HepG2 (cell line): ENCODE data around the gene ALPK3. TPM values are rescaled to one million over a fixed set of nuclear protein-coding genes. Genes with fewer than 3 reads are reported as not detected.

ENCODE experiments used
- ATF7-NPFF ChIP-seq: sonication (generic); formaldehyde crosslinking; IDR thresholded peaks from 2 replicates; pipeline ENCODE4 v1.8.1; 2023; ENCODE audit warnings: mild to moderate bottlenecking, low read depth, missing genetic modification reagents, moderate library complexity
- CREM ChIP-seq, 2 experiments: sonication (generic) in 1 of 2; formaldehyde crosslinking in 1 of 2; IDR thresholded peaks; 2 replicates each; pipeline versions ENCODE4 v1.4.0 to v1.6.1; 2016 to 2020; ENCODE audit warnings: antibody characterized with exemption in 1 of 2, mild to moderate bottlenecking in 1 of 2, missing genetic modification reagents in 1 of 2
- FLYWCH1 ChIP-seq: sonication (generic); formaldehyde crosslinking; IDR thresholded peaks from 2 replicates; pipeline ENCODE4 v1.8.1; 2023; ENCODE audit warnings: mild to moderate bottlenecking, missing genetic modification reagents
- GMEB2 ChIP-seq: IDR thresholded peaks from 2 replicates; pipeline ENCODE4 v1.6.1; 2016; ENCODE audit warnings: missing biosample characterization, missing genetic modification reagents, low read depth
- GPBP1L1 ChIP-seq: sonication (generic); formaldehyde crosslinking; IDR thresholded peaks from 2 replicates; pipeline ENCODE4 v1.5.0; 2020; ENCODE audit warnings: mild to moderate bottlenecking, missing genetic modification reagents
- HES4 ChIP-seq: sonication (generic); formaldehyde crosslinking; IDR thresholded peaks from 2 replicates; pipeline ENCODE4 v1.9.0; 2021; ENCODE audit warnings: mild to moderate bottlenecking, missing genetic modification reagents, borderline replicate concordance
- HMG20B ChIP-seq: conservative IDR thresholded peaks from 2 replicates; pipeline ENCODE4 v1.6.1; 2016; ENCODE audit warnings: missing genetic modification reagents, missing compliant biosample characterization
- HMGXB3 ChIP-seq: sonication (generic); formaldehyde crosslinking; IDR thresholded peaks from 2 replicates; pipeline ENCODE4 v1.4.0; 2020; ENCODE audit warnings: missing genetic modification reagents, borderline replicate concordance
- IKZF4 ChIP-seq: sonication (generic); formaldehyde crosslinking; IDR thresholded peaks from 2 replicates; pipeline ENCODE4 v1.5.1; 2020; ENCODE audit warnings: borderline replicate concordance, mild to moderate bottlenecking, low read depth, missing genetic modification reagents; ENCODE audit errors: not compliant biosample characterization
- PHF8 ChIP-seq: sonication (generic); formaldehyde crosslinking; IDR thresholded peaks from 2 replicates; pipeline ENCODE4 v1.5.0; 2020; ENCODE audit warnings: missing genetic modification reagents
- RARA ChIP-seq: IDR thresholded peaks from 2 replicates; pipeline ENCODE4 v1.6.1; 2016; ENCODE audit warnings: missing genetic modification reagents, missing compliant biosample characterization
- REL ChIP-seq: sonication (generic); formaldehyde crosslinking; conservative IDR thresholded peaks from 2 replicates; pipeline ENCODE4 v1.8.0; 2022; ENCODE audit warnings: mild to moderate bottlenecking, missing genetic modification reagents, moderate library complexity
- RFX5 ChIP-seq: IDR thresholded peaks from 2 replicates; pipeline ENCODE4 v1.6.1; 2011; ENCODE audit warnings: low read depth, low read length, improper control_type of control experiment
- TBX2 ChIP-seq: sonication (generic); formaldehyde crosslinking; IDR thresholded peaks from 2 replicates; pipeline ENCODE4 v1.5.0; 2020; ENCODE audit warnings: missing genetic modification reagents, mild to moderate bottlenecking, borderline replicate concordance
- TOPORS ChIP-seq: sonication (generic); formaldehyde crosslinking; IDR thresholded peaks from 2 replicates; pipeline ENCODE4 v1.8.0; 2023; ENCODE audit warnings: mild to moderate bottlenecking, missing genetic modification reagents
- ZBTB42 ChIP-seq: sonication (generic); formaldehyde crosslinking; IDR thresholded peaks from 2 replicates; pipeline ENCODE4 v1.5.0; 2020; ENCODE audit warnings: mild to moderate bottlenecking, missing genetic modification reagents
- ZBTB7B ChIP-seq: sonication (generic); formaldehyde crosslinking; IDR thresholded peaks from 2 replicates; pipeline ENCODE4 v1.4.0; 2020; ENCODE audit warnings: missing genetic modification reagents
- ZFAT ChIP-seq: sonication (generic); formaldehyde crosslinking; conservative IDR thresholded peaks from 2 replicates; pipeline ENCODE4 v1.8.1; 2023; ENCODE audit warnings: missing genetic modification reagents, inconsistent platforms
- ZNF232 ChIP-seq: sonication (generic); formaldehyde crosslinking; IDR thresholded peaks from 2 replicates; pipeline ENCODE4 v1.4.0; 2020; ENCODE audit warnings: missing genetic modification reagents, borderline replicate concordance
- ZNF264 ChIP-seq: sonication (generic); formaldehyde crosslinking; IDR thresholded peaks from 2 replicates; pipeline ENCODE4 v1.4.0; 2020; ENCODE audit warnings: missing genetic modification reagents
- ZNF431 ChIP-seq: sonication (generic); formaldehyde crosslinking; IDR thresholded peaks from 2 replicates; pipeline ENCODE4 v1.9.0; 2022; ENCODE audit warnings: missing genetic modification reagents, low read depth, mild to moderate bottlenecking, borderline replicate concordance
- ZNF501 ChIP-seq: sonication (generic); formaldehyde crosslinking; IDR thresholded peaks from 2 replicates; pipeline ENCODE4 v1.5.1; 2020; ENCODE audit warnings: mild to moderate bottlenecking, moderate library complexity, missing genetic modification reagents
- ZSCAN29 ChIP-seq: sonication (generic); formaldehyde crosslinking; conservative IDR thresholded peaks from 2 replicates; pipeline ENCODE4 v1.4.0; 2020; ENCODE audit warnings: mild to moderate bottlenecking, missing genetic modification reagents
- polyA plus RNA-seq, 8 experiments: library from polyadenylated mRNA; depleted of rRNA in 3 of 8; stranded (reverse) in 7 of 8; unstranded in 1 of 8; fragments of >200 nt; fragmentation: Illumina TruSeq in 4 of 8; extraction: Trizol in 4 of 8; gene quantifications; 2 replicates each; pipeline versions ENCODE4 v1.2.1 to v1.2.3, GENCODE V29; 2011 to 2016; ENCODE audit warnings: low read depth in 4 of 8, missing spikeins in 1 of 8, mixed read lengths in 1 of 8; ENCODE audit not compliant: insufficient read depth in 1 of 8
- total RNA-seq, 5 experiments: library from RNA; depleted of rRNA; stranded (reverse); fragments of >200 nt; fragmentation: Illumina TruSeq; extraction: Trizol; gene quantifications; 2 replicates each; pipeline ENCODE4 v1.2.3, GENCODE V29; 2016; ENCODE audit warnings: low read depth in 1 of 5

ALPK3 gene
- total and polyA plus RNA-seq, 2 of the 13 experiments (the other 11 are each of a cell fraction or from before 2014, with no cell fraction given) = 0.04 to 0.42 TPM

- peak; percentile 65 for TF ChIP-seq RARA
- no peak for TF ChIP-seq TOPORS
- no peak for TF ChIP-seq CREM (IDR thresholded peaks at IDR 0.05)
- TF ChIP-seq CREM (CRISPR knock-in tag; IDR thresholded peaks at IDR 0.05) = no peak
- TF ChIP-seq TBX2 (CRISPR knock-in tag) = peak; percentile 89
- TF ChIP-seq HES4 = no peak
- no peak for TF ChIP-seq RFX5
- TF ChIP-seq REL (CRISPR knock-in tag) = no peak
- TF ChIP-seq ZSCAN29 (CRISPR knock-in tag) = peak; percentile 92
- no peak for TF ChIP-seq GPBP1L1 (CRISPR knock-in tag)
- TF ChIP-seq GMEB2 (CRISPR knock-in tag) = no peak
- no peak for TF ChIP-seq ZBTB42 (CRISPR knock-in tag)
- TF ChIP-seq FLYWCH1 (CRISPR knock-in tag) = no peak
- no peak for TF ChIP-seq HMGXB3 (CRISPR knock-in tag)
- peak; percentile 31; the same call in 1 of the 2 replicates for TF ChIP-seq ZNF232 (CRISPR knock-in tag)
- 0 out of 2 replicates have a peak, but pooled peaks have one; percentile 26 for TF ChIP-seq ZBTB7B
- peak; percentile 27; the same call in 1 of the 2 replicates for TF ChIP-seq PHF8
- TF ChIP-seq ATF7-NPFF (CRISPR knock-in tag) = 0 out of 2 replicates have a peak, but pooled peaks have one; percentile 39
- TF ChIP-seq IKZF4 = no peak
- peak; percentile 67; the same call in 1 of the 2 replicates for TF ChIP-seq ZNF431 (CRISPR knock-in tag)
- TF ChIP-seq ZNF501 (CRISPR knock-in tag) = peak; percentile 73
- TF ChIP-seq HMG20B (CRISPR knock-in tag) = no peak
- no peak for TF ChIP-seq ZFAT (CRISPR knock-in tag)
- peak; percentile 84; the same call in 1 of the 2 replicates for TF ChIP-seq ZNF264 (CRISPR knock-in tag)
Measured at GRCh38 chr15:84886211-84886983, 69.2 kb downstream of the ALPK3 start (continued).
